Measurements from ENCODE around the gene CCDC137. TPM values are rescaled to one million over a fixed set of nuclear protein-coding genes. Genes with fewer than 3 reads are reported as not detected.

CCDC137 gene
- total RNA-seq, 1 donor from 2014 or later = 11.9 TPM

DNA sequence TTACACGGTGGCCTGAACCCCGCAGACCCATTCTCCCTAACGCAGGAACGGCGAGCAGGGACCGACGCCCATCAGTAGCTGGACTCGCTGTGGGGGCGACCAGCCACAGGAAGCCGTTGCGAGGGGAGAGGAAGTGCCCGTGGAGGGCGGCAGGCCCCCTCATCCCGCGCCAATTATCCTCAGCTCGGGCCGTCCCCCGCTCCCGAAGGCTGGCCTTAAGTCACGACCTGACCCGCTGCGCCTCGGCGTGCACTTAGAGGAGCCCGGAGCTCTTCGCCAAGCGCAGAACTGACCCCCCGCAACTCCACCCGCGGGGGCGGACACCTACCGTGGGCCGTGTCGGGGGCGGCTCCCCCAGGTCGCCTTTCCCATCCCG is 16.7 kb downstream of the CCDC137 start:
- DNase-seq (ENCODE audit: low read depth) = no peak

DNA sequence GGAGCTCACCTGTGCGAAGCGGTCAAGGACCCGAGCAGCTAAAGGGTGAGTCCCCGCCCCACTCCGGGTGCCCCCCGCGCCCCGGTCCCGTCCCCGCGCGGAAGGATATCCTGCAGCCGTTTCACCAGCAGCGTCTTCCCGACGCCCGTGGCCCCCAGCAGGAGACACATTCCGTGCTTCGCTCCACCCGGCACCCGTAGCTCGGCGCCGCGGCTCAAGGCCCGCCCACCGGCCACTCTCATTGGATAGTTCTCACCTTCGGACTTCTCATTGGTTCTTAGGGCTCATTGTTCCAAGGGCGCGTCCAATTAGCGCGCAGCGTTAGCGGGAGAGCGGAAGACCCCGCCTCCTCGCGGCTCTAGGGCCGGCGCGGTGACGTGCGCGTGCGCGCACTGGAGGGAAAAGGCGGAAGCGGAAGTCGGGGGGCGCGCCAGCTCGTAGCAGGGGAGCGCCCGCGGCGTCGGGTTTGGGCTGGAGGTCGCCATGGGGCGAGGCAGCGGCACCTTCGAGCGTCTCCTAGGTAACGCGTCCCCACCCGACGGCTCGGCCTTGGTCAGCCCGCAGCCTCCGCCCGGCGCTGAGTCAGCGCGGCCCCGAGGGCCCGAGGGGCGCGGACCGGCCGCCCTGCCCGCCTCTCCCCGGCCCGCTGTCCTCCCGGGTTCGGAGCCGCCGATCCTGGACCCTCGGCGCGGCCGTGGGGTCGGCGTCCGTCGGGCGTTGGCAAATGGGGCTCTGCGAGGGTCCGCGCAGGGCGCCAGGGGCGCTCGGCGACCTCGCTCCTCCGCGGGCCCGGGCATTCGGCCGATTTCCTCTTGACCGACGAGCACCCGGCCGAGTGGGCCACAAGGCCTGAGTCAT is 17.3 kb downstream of the CCDC137 start, which contains the start of the genes ARL16 and HGS:
Gene ARL16, minus strand, starts transcription at position 214 of the 858 bp plus-strand sequence. Its CDS starts 44 bp downstream, at position 170.
Gene HGS, plus strand, starts transcription at position 428 of the 858 bp plus-strand sequence. Its CDS starts 56 bp downstream, at position 484.
- DNase-seq (ENCODE audit: low read depth) = peak; percentile 94

DNA sequence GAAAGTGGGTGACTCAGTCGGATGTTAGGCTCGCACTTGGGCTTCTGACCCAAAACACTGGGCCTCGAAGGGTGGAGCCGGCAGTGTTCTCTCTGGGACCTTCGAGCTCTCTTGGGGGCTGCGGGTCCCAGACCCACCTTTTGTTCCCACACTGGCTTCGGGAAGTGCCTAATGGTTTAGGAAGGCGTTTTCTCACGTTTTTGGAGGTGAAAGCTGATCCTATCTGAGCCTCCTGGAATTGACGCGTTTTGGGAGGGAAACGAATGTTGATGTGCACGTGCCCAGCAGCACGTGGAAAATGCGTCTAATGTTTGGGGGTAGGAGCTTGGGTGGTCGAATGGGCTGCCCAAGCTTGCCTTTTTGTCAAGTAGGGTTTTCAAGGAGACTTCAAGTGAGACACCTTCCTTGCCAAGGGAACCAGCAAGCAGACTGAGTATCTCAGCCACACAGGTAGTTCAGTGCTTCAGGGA is 17.9 kb downstream of the CCDC137 start:
- DNase-seq (ENCODE audit: low read depth) = peak; percentile 71

DNA sequence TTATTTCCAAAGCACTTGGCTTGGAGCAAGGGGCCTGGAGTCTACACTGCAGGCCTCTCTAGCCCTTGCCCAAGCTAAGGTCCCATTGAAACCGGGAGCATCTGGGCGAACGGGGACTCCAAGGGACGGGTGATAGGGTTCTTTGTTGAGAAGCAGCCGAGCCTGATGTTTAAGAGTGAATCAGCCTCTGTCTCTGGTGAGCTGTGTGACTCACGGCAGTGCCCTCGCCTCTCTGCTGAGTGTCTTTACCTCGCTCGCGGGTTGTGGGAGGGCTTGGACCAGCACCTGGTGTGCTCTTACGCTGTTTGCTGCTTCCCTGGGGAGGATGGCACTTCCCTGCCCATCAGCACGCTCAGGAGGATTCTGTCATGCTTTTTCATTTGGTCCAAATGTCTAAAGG is 18.6 kb downstream of the CCDC137 start:
- DNase-seq (ENCODE audit: low read depth) = peak; percentile 70

DNA sequence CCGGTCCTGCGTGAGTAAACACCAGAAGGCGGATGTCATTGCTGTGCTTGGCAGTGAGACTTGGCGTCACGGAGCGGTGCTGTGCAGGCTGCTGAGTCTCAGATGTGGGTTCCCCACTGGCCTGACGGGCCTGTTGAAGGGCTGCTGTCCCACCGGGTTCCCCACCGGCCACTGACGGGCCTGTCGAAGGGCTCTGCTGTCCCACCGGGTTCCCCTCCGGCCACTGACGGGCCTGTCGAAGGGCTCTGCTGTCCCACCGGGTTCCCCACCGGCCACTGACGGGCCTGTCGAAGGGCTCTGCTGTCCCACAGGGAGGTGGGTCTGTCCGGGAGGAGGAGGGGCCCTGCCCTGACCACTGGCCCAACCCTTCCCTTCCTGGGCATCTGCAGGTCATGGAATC is 20.1 kb downstream of the CCDC137 start:
- DNase-seq (ENCODE audit: low read depth) = no peak

DNA sequence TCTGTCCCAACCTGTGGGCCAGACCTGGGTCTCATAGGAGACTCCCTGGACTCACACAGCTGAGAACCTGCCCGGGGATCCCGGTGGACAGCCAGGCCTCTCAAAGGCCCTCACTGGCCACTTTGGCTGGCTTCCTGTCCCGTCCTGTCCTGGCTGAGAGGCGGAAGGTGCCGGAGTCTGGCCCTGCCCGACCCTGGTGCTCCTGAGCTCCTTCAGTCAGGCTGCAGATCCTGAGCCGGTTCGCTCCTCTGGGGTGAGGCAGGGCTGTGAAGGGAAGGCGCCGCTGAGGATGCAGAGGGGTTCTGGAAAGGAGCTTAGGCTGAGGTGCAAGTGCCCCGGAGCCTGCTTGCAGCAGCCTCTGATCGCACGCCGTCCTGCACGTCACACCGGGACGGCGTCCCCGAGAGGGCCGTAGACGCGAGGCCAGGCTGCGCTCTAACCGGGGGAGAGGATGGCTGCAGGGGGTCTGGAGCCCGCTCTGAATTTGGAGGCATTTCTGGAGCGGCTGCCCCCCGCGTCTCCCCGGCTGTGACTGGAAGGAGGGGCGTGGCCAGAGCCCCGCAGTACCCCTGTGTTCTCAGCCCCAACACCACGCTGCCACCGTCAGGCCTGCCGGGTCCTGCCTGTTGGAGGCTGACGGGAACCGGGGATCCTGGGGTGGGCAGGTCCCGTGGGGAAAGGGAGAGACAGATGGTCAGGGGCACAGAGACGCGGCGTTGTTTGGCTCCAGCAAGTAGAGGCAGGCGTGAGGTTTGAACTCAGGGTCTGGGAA is 21.4 kb downstream of the CCDC137 start:
- DNase-seq (ENCODE audit: low read depth) = no peak

DNA sequence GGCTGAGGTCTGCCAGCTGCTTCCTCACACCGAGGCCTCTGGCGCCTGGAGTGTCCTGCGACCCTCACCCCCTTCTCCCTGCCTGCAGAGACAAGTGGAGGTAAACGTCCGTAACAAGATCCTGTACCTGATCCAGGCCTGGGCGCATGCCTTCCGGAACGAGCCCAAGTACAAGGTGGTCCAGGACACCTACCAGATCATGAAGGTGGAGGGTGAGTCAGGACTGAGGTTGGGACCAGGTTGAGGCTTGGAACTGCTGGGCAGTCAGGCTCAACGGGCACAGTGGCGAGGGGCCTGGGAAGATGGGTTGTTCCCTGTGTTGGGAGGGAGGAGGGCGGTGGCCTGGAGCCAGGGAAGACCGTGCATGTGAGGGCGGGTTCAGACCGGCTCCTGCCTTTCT is 22.1 kb downstream of the CCDC137 start:
- no peak for DNase-seq (ENCODE audit: low read depth)

DNA sequence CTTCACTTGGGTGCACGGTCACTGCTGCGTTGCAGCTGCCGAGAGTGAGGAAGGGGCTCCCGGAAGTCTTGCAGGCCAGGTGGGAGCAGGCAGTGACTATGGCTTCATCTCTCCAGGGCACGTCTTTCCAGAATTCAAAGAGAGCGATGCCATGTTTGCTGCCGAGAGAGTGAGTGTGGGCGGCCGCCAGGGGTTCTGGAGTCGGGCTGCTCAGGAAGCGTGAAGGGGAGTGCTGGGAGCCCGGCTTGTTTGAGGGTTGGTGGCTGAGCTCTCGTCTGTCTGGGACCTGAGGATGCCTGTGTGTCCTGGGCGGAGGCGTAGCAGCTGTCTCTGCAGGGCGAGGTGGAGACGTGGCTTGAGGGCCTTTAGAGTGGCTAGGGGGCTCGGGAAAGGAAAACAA is 23.5 kb downstream of the CCDC137 start:
- DNase-seq (ENCODE audit: low read depth) = no peak

DNA sequence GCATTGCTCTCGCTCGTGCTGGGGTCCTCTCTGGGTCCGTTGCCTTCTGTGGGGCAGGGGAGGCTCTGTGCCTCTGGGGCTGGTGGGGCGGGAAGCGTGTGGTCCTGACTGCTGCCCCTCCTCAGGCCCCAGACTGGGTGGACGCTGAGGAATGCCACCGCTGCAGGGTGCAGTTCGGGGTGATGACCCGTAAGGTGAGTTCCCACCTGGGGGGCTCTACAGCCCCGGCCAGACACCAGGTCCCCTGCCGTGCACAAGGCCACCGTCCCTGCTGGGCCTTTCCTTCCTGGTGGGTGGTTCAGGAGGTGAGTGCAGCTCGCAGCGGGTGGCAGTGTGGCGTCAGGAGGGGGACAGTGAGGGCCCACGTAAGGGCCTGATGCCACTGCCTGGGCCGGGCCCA is 24.0 kb downstream of the CCDC137 start:
- no peak for DNase-seq (ENCODE audit: low read depth)

DNA sequence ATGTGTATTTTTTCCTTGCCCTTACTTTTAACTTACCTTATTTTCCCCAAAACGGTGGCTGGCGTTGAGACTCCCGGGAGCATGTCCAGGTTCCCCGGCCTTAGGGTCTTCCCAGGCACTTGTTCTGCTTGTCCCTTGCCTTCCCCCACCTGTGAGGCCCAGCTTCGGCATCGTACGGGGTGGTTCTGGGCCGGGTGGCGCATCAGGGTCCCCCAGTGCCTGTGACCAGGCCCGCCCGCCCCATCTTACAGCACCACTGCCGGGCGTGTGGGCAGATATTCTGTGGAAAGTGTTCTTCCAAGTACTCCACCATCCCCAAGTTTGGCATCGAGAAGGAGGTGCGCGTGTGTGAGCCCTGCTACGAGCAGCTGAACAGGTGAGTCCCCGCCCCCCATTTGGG is 24.7 kb downstream of the CCDC137 start:
- DNase-seq (ENCODE audit: low read depth) = no peak

DNA sequence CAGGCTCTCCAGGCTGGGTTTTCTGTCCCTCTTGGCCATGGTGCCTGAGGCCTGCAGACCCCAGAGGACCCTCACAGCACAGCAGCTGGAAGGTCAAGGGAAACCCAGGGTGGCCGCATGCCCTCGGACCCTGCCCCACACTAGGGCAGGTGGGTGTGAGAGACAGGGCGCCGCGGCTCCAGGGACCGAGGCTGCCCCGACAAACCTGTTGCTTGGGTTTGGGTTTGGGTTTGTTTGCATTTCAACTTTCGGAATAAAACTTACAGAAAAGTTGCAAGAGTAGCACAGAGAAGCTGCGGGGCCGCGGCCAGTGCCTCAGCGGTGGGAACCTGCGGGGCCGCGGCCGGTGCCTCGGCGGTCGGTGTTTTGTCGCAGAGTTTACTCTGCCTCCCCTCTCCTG is 25.1 kb downstream of the CCDC137 start:
- no peak for DNase-seq (ENCODE audit: low read depth)

DNA sequence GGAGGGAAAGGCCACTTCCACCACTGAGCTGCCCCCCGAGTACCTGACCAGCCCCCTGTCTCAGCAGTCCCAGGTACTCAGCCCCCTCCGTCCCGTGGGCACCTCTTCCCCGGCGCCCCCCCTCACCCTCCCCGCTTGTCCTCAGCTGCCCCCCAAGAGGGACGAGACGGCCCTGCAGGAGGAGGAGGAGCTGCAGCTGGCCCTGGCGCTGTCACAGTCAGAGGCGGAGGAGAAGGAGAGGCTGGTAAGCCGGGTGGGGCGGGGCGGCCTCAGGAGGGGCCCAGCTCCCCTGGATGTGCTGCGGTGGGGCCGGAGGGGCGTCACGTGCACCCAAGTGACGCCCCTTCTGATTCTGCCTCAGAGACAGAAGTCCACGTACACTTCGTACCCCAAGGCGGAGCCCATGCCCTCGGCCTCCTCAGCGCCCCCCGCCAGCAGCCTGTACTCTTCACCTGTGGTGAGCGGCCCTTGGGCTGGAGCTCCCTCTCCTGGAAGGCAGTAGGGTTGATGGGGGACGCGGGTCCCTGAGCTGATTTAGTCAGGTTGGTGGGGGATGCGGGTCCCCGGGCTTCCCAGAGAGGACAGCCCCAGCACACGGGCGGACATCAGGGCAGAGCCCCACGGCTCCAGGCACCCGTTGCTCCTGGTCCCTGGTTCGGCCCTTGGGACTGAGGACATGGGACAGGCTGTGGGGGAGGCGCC is 27.1 kb downstream of the CCDC137 start:
- no peak for DNase-seq (ENCODE audit: low read depth)

DNA sequence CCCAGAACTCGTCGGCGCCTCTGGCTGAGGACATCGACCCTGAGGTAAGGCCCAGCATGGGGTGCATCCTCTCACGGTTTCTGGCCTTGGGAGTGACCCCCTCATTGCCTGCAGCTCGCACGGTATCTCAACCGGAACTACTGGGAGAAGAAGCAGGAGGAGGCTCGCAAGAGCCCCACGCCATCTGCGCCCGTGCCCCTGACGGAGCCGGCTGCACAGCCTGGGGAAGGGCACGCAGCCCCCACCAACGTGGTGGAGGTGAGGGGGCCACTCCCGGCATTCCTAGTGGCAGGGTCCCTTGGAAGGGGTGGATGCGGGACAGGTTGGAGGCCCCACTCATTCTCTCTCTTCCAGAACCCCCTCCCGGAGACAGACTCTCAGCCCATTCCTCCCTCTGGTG is 28.3 kb downstream of the CCDC137 start:
- no peak for DNase-seq (ENCODE audit: low read depth)

DNA sequence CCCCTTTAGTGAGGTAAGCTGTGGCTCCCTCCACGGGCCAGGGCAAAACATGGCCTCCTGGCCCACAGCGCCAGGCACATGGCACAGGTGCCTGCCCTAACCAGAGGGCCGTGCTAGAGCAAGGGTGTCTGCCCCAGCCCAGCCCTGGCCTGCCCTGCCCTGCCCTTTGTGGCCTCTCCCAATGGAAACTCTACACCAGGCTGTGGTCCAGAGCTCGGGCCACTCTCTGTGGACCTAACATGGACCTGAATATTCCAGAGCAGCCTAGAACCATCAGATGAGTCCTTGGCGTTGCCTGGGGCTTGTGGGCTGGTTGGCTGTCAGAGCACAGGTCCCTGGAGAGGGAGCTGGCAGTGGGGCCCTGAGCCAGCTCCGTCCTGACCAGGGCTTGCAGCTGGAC is 28.7 kb downstream of the CCDC137 start:
- DNase-seq (ENCODE audit: low read depth) = no peak

DNA sequence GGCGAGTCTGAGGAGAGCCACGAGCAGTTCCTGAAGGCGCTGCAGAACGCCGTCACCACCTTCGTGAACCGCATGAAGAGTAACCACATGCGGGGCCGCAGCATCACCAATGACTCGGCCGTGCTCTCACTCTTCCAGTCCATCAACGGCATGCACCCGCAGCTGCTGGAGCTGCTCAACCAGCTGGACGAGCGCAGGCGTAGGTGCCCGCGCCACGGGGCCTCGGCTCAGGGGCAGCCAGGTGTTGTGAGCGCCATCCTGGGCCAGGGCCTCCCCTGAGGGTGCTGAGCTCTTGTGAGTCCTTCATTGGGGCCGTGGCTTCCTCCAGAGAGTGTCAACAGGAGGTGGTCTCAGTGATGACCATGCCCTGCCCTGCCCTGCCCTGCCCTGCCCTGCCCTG is 29.3 kb downstream of the CCDC137 start:
- DNase-seq (ENCODE audit: low read depth) = no peak

DNA sequence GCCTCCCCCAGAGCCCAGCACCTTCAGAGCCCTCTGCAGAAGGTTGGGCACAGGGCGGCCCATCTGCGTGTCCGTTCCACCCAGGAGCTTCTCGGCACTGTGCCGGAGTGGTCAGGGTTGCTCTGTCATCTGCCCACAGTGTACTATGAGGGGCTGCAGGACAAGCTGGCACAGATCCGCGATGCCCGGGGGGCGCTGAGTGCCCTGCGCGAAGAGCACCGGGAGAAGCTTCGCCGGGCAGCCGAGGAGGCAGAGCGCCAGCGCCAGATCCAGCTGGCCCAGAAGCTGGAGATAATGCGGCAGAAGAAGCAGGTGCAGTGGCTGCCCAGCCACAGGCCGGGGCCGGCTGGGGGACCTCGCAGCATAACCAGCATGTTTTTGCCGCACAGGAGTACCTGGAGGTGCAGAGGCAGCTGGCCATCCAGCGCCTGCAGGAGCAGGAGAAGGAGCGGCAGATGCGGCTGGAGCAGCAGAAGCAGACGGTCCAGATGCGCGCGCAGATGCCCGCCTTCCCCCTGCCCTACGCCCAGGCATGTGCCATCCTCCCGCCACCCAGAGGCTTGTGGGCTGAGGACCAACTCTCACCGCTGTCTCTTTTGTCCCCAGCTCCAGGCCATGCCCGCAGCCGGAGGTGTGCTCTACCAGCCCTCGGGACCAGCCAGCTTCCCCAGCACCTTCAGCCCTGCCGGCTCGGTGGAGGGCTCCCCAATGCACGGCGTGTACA is 29.8 kb downstream of the CCDC137 start:
- no peak for DNase-seq (ENCODE audit: low read depth)

DNA sequence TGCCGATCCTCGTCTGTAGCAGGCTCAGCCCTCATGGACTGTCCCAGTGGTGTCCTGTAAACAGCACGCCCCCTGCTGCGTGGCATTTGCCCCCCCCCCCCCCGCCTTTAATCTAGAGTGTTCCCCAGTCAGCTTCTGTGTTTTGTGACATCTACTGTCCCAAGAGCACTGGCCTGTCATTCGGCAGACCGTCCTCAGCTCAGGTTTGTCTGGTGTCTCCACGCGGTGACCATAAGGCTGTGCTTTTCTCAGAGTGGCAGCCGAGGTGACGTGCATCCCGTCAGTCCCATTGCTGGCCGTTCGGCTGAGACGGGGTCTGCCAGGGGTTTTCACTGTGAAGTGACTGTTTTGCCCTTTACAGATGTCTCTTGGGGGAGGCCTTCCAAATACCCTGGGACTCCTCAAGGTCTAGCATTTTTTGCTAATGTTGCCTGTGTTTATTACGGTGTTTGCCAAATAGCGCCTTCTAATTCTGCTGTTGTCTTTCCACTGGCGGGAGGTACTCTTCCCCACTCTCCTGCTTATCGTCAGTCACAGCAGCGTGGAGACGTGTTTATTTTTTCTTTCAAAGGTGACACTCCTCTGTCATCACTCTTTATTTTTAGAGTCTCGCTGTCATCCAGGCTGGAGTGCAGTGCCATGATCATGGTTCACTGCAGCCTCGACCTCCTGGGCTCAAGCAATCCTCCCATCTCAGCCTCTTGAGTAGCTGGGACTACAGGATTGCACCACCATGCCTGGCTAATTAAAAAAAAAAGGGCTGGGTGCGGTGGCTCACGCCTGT is 30.9 kb downstream of the CCDC137 start:
- DNase-seq (ENCODE audit: low read depth) = no peak

DNA sequence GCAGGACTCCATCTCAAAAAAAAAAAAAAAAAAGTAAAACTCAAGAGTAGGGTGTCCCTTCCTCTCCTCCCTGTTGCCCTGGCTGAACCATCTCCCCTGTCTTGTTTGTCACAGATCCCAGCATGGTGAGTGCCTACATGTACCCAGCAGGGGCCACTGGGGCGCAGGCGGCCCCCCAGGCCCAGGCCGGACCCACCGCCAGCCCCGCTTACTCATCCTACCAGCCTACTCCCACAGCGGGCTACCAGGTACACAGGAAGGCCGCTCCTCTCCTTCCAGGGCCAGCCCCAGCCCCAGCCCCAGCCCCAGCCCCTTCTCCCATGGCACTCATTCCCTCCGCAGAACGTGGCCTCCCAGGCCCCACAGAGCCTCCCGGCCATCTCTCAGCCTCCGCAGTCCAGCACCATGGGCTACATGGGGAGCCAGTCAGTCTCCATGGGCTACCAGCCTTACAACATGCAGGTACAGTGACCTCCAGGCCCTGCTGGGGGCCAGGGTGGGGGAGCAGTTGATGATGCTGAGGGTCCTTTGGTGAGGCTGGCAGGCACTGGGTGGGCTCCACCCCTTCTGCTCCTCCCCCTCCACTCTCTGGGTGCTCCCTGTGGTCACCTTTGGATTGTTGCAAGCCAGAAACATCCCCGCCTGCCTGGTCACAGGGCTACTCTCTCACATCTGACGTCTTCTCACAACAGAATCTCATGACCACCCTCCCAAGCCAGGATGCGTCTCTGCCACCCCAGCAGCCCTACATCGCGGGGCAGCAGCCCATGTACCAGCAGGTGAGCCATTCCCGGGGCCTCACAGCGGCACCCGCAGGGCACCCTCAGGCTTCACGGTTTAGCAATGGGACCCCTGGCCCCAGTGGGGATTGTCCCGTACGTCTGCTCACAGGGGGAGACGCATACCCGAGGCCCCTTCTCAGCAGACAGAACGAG is 34.1 kb downstream of the CCDC137 start:
- DNase-seq (ENCODE audit: low read depth) = no peak

DNA sequence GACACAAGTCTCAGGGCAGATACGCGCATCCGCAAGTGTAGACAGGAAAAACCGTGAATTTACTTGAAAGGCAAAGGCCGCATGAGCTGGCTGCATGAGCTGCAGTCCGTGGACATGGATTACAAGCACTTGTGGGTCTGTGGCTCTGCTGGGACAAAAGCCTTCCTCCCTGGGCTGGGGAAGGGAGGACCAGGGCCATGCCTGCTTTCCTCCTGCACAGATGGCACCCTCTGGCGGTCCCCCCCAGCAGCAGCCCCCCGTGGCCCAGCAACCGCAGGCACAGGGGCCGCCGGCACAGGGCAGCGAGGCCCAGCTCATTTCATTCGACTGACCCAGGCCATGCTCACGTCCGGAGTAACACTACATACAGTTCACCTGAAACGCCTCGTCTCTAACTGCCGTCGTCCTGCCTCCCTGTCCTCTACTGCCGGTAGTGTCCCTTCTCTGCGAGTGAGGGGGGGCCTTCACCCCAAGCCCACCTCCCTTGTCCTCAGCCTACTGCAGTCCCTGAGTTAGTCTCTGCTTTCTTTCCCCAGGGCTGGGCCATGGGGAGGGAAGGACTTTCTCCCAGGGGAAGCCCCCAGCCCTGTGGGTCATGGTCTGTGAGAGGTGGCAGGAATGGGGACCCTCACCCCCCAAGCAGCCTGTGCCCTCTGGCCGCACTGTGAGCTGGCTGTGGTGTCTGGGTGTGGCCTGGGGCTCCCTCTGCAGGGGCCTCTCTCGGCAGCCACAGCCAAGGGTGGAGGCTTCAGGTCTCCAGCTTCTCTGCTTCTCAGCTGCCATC is 34.9 kb downstream of the CCDC137 start:
- DNase-seq (ENCODE audit: low read depth) = no peak
